HL-60/S4 treated with retinoic acid at 250 ng/mL for 4 days and 3 days (cell line): ENCODE measurements around the gene INPPL1.
"Not testable (repeated sequence)": the region's sequence is repeated elsewhere in the genome, so short reads cannot be mapped to it uniquely, and the experiment has no call there.

ENCODE experiments used
- in situ Hi-C: fragments of 300-500 bp; cut with MboI; formaldehyde crosslinking; loops from 2 replicates; pipeline ENCODE4 v1.7.0; 2022; ENCODE audit warnings: low sequenced_read_pairs

The INPPL1 gene, protein sequence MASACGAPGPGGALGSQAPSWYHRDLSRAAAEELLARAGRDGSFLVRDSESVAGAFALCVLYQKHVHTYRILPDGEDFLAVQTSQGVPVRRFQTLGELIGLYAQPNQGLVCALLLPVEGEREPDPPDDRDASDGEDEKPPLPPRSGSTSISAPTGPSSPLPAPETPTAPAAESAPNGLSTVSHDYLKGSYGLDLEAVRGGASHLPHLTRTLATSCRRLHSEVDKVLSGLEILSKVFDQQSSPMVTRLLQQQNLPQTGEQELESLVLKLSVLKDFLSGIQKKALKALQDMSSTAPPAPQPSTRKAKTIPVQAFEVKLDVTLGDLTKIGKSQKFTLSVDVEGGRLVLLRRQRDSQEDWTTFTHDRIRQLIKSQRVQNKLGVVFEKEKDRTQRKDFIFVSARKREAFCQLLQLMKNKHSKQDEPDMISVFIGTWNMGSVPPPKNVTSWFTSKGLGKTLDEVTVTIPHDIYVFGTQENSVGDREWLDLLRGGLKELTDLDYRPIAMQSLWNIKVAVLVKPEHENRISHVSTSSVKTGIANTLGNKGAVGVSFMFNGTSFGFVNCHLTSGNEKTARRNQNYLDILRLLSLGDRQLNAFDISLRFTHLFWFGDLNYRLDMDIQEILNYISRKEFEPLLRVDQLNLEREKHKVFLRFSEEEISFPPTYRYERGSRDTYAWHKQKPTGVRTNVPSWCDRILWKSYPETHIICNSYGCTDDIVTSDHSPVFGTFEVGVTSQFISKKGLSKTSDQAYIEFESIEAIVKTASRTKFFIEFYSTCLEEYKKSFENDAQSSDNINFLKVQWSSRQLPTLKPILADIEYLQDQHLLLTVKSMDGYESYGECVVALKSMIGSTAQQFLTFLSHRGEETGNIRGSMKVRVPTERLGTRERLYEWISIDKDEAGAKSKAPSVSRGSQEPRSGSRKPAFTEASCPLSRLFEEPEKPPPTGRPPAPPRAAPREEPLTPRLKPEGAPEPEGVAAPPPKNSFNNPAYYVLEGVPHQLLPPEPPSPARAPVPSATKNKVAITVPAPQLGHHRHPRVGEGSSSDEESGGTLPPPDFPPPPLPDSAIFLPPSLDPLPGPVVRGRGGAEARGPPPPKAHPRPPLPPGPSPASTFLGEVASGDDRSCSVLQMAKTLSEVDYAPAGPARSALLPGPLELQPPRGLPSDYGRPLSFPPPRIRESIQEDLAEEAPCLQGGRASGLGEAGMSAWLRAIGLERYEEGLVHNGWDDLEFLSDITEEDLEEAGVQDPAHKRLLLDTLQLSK

DNA sequence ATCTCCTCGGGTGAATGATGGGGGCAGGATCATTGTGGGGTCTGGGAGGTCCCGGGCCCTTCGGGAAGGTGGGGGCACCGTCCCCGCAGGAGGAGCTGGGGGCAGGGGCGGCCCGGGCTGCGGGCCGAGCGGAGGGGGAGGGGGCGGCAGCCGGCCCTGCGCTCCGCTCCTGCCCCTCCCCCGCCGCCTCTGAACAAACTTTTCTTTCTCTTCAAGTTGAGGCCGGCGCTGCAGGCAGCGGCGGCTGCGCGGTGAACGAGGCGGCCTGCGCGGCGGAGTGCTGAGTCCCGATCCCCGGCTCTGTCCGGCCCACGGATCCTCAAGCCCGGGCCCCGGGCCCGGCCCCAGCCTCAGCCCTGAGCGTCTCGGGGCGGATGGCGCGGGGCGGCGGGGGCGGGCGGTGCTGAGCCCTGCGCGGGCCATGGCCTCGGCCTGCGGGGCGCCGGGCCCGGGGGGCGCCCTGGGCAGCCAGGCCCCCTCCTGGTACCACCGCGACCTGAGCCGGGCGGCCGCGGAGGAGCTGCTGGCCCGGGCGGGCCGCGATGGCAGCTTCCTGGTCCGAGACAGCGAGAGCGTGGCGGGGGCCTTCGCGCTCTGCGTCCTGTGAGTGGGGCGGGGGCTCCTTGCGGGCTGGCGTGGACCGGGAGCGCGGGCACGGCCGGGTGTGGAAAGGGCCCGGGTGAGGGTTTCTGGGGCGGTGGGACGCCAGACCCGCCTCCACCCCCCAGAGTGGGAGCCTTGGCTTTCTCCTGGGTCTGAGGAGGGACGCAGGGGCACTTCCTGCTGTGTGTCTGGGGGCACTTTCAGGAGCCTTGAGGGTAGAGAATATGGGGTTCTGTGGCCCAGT, at the start of gene INPPL1:
TSS of gene INPPL1 (plus strand) at position 204 of the 847 bp plus-strand sequence. CDS start at position 422, 218 bp downstream.
- in situ Hi-C loops: no loop called here

DNA sequence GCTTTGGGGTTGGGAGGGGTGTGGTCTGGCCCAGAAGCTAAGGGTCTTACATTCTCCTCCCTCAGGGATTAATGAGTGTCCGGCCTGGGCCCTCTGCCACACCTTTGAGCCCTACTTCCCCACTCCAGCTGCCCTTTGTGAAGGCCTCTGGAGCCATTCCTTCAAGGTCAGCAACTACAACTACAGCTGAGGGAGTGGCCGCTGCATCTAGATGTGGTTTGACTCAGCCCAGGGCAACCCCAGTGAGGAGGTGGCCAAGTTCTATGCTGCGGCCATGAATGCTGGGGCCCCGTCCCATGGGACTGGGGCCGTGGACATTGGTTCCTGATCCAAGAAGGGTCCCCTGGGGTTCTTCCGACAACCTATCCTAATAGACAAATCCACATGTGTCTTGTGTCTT, 46.9 kb upstream of the INPPL1 start:
- in situ Hi-C loops: no loop called here

DNA sequence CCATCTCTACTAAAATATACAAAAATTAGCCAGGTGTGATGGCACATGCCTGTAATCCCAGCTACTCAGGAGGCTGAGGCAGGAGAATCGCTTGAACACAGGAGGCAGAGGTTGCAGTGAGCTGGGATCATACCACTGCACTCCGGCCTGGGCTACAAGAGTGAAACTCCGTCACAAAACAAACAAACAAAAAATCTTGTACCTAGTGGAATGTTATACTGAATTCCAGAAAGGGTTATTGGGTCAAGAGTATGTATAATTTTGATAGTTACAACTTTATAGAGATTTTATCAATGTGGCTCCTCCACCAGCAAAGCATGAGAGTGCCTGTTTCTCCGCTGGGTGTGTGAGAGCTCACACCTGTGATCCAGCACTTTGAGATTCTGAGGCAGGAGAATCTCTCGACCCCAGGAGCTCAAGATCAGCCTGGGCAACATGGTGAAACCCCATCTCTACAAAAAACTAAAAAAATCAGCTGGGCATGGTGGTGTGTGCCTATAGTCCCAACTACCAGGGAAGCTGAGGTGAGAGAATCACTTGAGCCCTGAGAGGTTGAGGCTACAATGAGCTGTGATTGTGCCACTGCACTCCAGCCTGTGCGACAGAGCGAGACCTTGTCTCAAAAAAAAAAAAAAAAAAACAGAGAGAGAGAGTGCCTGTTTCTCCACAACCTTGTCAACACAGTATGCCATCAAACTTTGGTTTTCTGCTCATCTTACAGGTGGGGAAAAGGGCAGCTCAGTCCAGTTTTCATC, 45.3 kb upstream of the INPPL1 start:
- in situ Hi-C loops: no loop called here

GRCh38 chr11:72179804-72180396, 44.7 kb upstream of the INPPL1 start:
- in situ Hi-C loops: no loop called here

- in situ Hi-C loops: not testable (repeated sequence)
Observed at GRCh38 chr11:72180892-72181552, 43.5 kb upstream of the INPPL1 start.

DNA sequence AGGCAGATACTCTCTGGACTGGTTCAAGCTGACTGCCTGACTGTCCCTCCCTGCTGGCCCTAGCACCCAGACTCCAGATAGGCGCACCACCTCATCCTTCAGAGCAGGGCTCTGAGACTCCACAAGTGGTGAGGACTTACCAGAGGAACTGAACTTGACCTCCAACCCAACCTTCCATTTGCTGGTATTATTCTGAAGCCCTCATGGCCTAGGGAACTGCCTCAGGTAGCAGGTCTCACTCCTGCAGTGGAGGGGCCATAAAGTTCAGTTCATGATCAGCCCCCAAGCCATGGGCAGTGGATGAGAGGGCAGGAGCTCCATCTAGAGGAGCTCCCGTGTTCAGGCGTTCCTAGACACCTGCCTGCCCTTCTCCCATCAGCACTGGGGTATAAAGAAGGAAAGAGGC, 43.0 kb upstream of the INPPL1 start:
- in situ Hi-C loops: not testable (repeated sequence)

DNA sequence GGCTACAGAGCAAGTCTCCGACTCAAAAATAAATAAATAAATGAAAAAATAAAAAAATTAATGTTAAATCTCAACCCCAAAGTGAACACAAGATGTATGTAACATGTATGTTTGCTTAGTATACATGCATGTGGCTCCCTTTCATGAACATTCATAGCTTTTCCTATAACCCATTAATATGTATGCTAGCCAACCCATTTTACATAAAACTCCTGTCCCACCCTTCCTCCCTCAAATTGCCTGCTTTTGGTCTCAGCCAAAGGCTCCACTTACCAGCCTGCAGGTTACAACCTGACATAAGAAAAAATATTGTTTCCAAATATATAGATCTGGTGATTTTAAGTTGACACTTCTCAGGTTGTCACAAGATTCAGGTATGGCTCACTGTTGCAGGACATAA, 36.3 kb upstream of the INPPL1 start:
- in situ Hi-C loops: no loop called here

- in situ Hi-C loops: no loop called here
Observed at GRCh38 chr11:72189455-72190250, 34.9 kb upstream of the INPPL1 start.

DNA sequence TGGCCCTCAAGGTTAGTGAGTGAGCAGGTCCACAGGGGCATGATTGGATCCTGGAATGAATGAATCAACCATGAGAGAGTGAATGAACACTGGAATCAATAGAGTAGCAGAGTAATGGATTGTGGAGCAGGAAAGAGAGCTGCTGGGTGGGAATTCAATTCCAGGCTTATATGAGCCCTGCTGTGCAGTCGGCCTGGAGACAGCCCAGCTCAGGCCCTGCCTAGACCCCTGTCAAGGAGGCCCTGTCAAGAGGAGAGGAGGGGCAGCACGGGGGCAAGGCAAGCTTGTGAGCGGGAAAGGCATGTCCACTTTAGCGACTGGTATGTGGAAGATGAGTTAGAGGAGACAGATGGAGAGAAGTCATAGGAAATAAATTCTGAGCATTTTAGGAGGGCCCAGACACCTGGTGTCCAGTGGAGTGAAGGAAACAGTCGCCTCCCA, 33.9 kb upstream of the INPPL1 start:
- in situ Hi-C loops: no loop called here

DNA sequence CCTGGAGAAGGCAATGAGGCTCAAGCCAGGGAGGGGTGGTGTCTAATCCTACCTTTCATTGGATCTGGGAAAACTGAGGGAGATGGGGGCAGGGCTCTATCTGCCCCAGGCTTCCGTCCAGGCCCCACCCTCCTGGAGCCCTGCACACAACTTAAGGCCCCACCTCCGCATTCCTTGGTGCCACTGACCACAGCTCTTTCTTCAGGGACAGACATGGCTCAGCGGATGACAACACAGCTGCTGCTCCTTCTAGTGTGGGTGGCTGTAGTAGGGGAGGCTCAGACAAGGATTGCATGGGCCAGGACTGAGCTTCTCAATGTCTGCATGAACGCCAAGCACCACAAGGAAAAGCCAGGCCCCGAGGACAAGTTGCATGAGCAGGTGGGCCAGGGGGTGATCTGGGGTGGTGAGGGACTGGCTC, 32.6 kb upstream of the INPPL1 start, which contains the start of gene FOLR1:
TSS of gene FOLR1 (plus strand) at position 180 of the 421 bp plus-strand sequence. CDS start at position 214, 34 bp downstream.
- in situ Hi-C loops: no loop called here

- in situ Hi-C loops: no loop called here
Observed at GRCh38 chr11:72195518-72196270, 28.9 kb upstream of the INPPL1 start.

DNA sequence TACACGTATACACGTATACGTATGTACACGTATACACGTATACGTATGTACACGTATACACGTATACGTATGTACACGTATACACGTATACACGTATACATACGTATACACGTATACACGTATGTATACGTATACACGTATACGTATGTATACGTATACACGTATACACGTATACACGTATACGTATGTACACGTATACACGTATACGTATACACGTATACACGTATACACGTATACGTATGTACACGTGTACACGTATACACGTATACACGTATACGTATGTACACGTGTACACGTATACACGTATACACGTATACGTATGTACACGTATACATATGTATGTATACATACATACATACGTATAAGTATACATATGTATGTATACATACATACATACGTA, 23.1 kb upstream of the INPPL1 start:
- in situ Hi-C loops: not testable (repeated sequence)

GRCh38 chr11:72202571-72202970, 22.0 kb upstream of the INPPL1 start:
- in situ Hi-C loops: no loop called here

- in situ Hi-C loops: no loop called here
Observed at GRCh38 chr11:72203163-72203562, 21.4 kb upstream of the INPPL1 start.

GRCh38 chr11:72204886-72205285, 19.7 kb upstream of the INPPL1 start:
- in situ Hi-C loops: no loop called here

- in situ Hi-C loops: not testable (repeated sequence)
Observed at GRCh38 chr11:72206794-72207193, 17.8 kb upstream of the INPPL1 start.

DNA sequence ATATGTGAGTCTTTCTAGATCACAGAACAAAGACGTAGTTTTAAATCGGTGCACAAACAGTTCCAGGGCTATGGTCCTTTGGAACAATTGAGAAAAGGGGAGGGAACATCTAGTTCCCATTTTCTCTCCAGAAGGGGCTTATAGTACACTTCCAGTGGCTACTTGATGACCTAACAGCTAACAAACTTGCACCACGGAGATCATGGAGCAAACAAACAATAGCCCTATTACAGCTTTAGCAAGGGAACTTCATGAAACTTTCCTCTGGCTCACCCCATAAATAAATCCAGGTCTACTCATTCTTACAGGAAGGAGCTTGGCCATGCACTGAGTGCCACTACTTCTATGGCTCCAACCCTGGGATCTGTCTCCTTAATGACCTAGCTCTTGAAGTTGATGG, 16.3 kb upstream of the INPPL1 start:
- in situ Hi-C loops: no loop called here
